HG03521 (cell line): ENCODE results near the gene GABARAP.
A peak's percentile ranks its signal among the peaks of the same experiment; 100 is the strongest.
"Not testable (repeated sequence)": the region's sequence is repeated elsewhere in the genome, so short reads cannot be mapped to it uniquely, and the experiment has no call there.

ENCODE experiments used
- ATAC-seq: cut with Tn5 transposase; IDR thresholded peaks from one replicate; pipeline ENCODE4 v1.9.1; 2021; ENCODE audit warnings: mild to moderate bottlenecking, moderate library complexity; ENCODE audit not compliant: unreplicated experiment

The GABARAP gene

GRCh38 chr17:7261379-7262191, 19.3 kb upstream of the GABARAP start:
- no peak for ATAC-seq

- no peak for ATAC-seq
Observed at GRCh38 chr17:7260651-7261378, 18.6 kb upstream of the GABARAP start.

- ATAC-seq = no peak
Observed at GRCh38 chr17:7260151-7260550, 17.9 kb upstream of the GABARAP start.

DNA sequence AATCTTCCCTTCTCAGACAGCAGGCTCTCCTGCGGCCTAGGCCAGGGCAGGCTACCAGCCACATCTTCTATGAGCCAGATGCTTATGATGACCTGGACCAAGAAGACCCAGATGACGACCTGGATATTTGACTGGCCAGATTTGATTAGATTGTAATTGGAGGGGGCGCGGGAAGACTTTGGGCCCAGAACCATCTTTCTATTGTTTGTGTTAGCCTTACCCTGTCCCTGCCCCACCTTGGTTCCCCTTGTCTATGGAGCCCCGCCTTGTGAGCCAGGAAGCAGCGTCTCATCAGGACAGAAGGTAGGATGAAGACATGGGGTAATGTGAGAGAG, 17.3 kb upstream of the GABARAP start:
- ATAC-seq = no peak

- no peak for ATAC-seq
Observed at GRCh38 chr17:7258731-7259554, 16.7 kb upstream of the GABARAP start.

DNA sequence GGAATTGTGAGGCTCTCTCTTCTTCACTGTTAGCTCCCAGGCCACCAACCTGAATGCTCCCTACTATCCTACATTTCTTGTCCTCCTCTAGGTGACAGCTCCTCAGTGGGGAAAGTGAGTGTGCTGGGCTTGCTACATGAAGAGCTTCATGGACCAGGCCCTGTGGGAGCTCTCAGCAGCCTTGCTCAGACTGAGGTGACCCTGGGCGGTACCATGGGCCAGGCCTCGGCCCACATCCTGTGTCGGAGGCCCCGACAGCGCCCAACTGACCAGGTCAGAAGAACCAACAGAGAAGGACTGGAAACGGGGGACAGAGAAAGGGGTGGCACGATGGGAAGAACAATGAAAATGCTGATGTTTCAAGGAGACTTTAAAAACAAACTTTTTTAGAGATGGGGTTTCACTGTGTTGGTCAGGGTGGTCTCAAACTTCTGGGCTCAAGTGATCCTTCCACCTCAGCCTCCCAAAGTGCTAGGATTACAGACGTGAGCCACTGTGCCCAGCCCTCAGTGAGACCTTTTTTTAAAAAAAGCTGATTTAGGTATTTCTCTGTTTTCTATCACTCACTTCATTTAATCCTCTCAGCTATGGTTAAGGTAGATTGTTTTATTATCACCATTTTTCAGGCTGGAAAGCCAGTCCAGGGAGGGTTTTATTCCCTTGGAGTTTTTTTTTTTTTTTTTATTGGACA, 14.7 kb upstream of the GABARAP start:
- no peak for ATAC-seq

- ATAC-seq = no peak
Observed at GRCh38 chr17:7254511-7254910, 12.3 kb upstream of the GABARAP start.

GRCh38 chr17:7253082-7253481, 10.8 kb upstream of the GABARAP start:
- no peak for ATAC-seq

DNA sequence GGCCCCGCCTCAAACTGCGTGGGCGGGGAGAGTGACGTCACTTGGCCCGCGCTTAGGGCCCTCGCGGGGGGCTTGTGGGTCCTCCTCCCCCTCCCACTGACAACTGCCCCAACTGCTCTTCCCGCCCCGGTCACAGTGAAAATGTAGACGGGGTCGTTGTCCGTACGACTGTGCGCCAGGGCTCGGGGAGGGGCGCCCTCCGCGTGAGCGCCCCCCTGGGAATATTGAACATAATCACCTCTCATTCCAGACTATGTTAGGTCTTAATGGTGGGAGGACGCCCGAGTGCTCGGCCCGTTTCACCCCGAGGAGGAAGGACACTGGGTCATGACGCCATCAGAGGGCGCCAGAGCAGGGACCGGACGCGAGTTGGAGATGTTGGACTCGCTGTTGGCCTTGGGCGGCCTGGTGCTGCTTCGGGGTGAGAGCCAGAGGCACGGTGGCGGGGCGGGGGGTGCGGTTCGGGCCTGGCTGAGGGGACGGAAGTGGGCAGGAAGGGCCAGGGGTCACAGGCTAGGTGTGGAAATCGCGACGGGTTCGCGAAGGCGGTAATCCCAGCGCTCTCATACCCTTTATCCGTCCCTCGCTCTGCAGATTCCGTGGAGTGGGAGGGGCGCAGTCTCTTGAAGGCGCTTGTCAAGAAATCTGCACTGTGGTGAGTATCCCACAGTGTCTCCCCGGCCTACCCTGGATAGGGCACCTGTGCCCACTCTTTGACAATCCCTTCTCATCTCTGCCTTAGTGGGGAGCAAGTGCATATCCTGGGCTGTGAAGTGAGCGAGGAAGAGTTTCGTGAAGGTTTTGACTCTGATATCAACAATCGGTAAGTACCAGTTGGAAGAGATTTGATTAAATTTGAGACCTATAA, 10.2 kb upstream of the GABARAP start, which contains the start of gene ELP5:
ELP5 (plus strand) TSS at position 40 of the 868 bp plus-strand sequence; CDS start at position 376, 336 bp downstream.
- ATAC-seq = peak; percentile 38

DNA sequence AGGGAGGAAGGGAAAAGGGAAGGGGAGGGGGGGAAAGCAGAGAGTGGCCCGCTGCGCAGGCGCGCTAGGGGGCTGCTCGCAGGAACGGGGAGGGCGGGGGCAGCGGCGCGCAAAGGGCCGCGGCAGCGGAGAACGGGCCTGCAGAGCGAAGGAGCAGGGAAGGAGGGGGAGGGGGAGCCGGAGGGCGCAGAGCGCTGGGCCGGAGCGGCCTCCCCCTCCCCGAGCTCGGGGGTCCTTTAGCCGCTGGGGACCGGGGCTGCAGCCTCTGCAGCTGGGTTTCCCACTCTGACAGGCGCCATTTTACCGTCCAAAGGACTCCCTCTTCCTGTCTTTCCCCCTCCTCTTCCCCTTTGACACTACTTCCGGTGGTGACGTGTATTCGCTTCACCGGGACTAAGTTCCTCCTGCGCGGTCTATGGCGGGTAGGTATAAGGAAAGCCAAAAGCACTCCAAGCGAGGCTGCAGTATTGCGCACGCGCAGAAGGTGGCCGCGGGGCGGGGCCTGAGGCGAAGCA, 9.5 kb upstream of the GABARAP start, which contains the start of gene CTDNEP1:
CTDNEP1 (minus strand) TSS at position 74 of the 515 bp plus-strand sequence. CDS start 438 bp downstream, outside the sequence.
- ATAC-seq = peak; percentile 84

GRCh38 chr17:7250695-7251627, 8.7 kb upstream of the GABARAP start:
- peak; percentile 5 for ATAC-seq

DNA sequence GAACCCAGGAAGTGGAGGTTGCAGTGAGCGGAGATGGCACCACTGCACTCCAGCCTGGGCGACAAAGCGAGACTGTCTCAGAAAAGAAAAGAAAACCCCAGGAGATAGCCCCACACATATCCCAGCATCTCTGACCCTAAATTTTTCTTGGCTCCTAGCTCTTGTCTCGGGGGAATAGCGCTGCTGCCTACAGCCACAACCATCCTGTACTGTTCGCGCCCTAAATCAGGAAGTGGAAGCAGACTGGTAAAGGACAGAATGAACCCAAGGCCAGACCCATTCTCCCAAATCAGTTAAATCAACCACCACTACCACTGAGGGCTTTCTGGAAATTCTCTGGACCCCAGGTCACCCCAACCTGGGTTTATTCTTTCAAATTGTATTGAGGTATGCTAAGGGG, 7.6 kb upstream of the GABARAP start:
- no peak for ATAC-seq

- no peak for ATAC-seq
Observed at GRCh38 chr17:7249214-7249613, 7.0 kb upstream of the GABARAP start.

DNA sequence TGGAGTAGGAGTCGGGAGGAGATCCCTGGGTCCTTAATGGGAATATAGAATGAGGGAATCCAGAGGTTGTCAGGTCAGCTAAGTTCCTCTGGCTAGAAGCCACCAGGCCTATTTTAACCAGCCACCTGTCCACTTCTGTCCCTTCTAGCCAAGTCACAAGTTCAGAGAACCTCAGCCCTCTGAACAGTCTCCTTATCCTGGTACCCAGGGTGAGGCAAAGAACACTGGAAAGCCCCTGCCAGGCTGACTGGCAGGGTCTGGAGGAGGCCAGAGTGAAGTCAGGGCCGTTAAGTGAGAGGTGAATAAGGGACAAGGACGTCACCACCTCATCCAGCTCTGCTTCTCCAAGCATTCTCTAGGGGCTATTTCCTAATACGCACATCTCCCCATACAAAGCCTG, 6.5 kb upstream of the GABARAP start:
- ATAC-seq = no peak

DNA sequence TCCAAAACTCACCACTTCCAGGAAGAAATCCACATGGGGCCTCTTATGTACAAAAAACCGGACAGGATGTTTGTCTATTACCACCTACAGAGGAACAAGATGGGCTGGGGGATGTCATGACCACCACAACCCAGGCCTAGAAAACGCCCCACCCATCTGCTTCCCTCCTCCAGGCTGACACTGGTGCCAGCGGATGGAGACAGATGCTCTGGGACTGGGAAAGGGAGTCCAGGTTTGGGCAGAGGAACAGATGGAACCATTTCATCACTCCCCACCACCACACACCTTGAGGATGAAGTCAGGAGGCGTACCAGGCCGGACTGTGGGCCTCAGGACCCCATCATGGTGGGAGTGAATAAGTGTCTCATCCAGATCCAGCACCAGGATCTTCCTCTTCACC, 4.5 kb upstream of the GABARAP start:
- ATAC-seq = no peak

- not testable (repeated sequence) for ATAC-seq
Observed at GRCh38 chr17:7243838-7244237, 1.6 kb upstream of the GABARAP start.

DNA sequence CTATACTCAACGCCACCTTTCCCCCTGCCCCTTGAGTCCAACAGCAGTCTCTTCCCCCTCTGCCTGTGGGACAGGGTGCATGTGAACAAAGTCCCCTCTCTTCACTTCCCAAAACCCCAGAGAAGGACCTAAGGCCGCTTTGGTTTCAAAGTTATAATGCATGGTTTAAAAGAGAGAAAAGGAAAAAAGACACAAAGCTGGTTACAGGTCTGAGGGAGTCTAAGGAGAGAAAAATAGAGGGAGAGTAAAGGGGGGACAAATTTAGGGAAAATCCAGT, 1.1 kb upstream of the GABARAP start:
- no peak for ATAC-seq

GRCh38 chr17:7242717-7243452, 636 bp upstream of the GABARAP start:
- ATAC-seq = peak; percentile 32
